ENCODE results near the gene UGGT2.

GRCh38 chr13:96068729-96069128 is 15.5 kb upstream of the UGGT2 start:
- TF ChIP-seq, protein P1, sequence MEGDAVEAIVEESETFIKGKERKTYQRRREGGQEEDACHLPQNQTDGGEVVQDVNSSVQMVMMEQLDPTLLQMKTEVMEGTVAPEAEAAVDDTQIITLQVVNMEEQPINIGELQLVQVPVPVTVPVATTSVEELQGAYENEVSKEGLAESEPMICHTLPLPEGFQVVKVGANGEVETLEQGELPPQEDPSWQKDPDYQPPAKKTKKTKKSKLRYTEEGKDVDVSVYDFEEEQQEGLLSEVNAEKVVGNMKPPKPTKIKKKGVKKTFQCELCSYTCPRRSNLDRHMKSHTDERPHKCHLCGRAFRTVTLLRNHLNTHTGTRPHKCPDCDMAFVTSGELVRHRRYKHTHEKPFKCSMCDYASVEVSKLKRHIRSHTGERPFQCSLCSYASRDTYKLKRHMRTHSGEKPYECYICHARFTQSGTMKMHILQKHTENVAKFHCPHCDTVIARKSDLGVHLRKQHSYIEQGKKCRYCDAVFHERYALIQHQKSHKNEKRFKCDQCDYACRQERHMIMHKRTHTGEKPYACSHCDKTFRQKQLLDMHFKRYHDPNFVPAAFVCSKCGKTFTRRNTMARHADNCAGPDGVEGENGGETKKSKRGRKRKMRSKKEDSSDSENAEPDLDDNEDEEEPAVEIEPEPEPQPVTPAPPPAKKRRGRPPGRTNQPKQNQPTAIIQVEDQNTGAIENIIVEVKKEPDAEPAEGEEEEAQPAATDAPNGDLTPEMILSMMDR (IDR thresholded peaks at IDR 0.05) = no peak
- no peak for TF ChIP-seq POLR2A (IDR thresholded peaks at IDR 0.05)

All from lower leg skin (tissue), 3 donors.